ENCODE measurements around the gene ATG7.
"Not testable (repeated sequence)": the region's sequence is repeated elsewhere in the genome, so short reads cannot be mapped to it uniquely, and the experiment has no call there.

ATG7 gene

GRCh38 chr3:11576453-11576852 is 304.3 kb downstream of the ATG7 start:
- no peak for DNase-seq

GRCh38 chr3:11578169-11578568 is 306.0 kb downstream of the ATG7 start:
- no peak for DNase-seq

GRCh38 chr3:11580645-11581044 is 308.4 kb downstream of the ATG7 start:
- DNase-seq = no peak

GRCh38 chr3:11581237-11582190 is 309.3 kb downstream of the ATG7 start:
- no peak for DNase-seq

- peak; percentile 75 for DNase-seq
Measured at GRCh38 chr3:11582191-11582968, 310.2 kb downstream of the ATG7 start.

- DNase-seq = no peak
Measured at GRCh38 chr3:11583235-11583634, 311.0 kb downstream of the ATG7 start.

GRCh38 chr3:11583638-11584046 is 311.4 kb downstream of the ATG7 start:
- DNase-seq = no peak

GRCh38 chr3:11584570-11584969 is 312.4 kb downstream of the ATG7 start:
- no peak for DNase-seq

GRCh38 chr3:11587766-11588165 is 315.6 kb downstream of the ATG7 start:
- DNase-seq = no peak

- no peak for DNase-seq
Measured at GRCh38 chr3:11588338-11588737, 316.1 kb downstream of the ATG7 start.

GRCh38 chr3:11588755-11589154 is 316.6 kb downstream of the ATG7 start:
- no peak for DNase-seq

- no peak for DNase-seq
Measured at GRCh38 chr3:11589706-11590105, 317.5 kb downstream of the ATG7 start.

GRCh38 chr3:11591002-11591355 is 318.8 kb downstream of the ATG7 start:
- DNase-seq = no peak

GRCh38 chr3:11591391-11592282 is 319.4 kb downstream of the ATG7 start:
- no peak for DNase-seq

GRCh38 chr3:11592445-11593298 is 320.5 kb downstream of the ATG7 start:
- DNase-seq = no peak

GRCh38 chr3:11593318-11594034 is 321.3 kb downstream of the ATG7 start:
- DNase-seq = no peak

GRCh38 chr3:11595024-11595423 is 322.8 kb downstream of the ATG7 start:
- not testable (repeated sequence) for DNase-seq

- no peak for DNase-seq
Measured at GRCh38 chr3:11596387-11596786, 324.2 kb downstream of the ATG7 start.

- peak; percentile 96 for DNase-seq
Measured at GRCh38 chr3:11600501-11601282, 328.5 kb downstream of the ATG7 start.

- no peak for DNase-seq
Measured at GRCh38 chr3:11601446-11602238, 329.4 kb downstream of the ATG7 start.

All from amniotic stem cell (primary cell).